ACC112 (cell line): Measurements from ENCODE around the gene WDR87.
A peak's percentile ranks its signal among the peaks of the same experiment; 100 is the strongest.
"Not testable (repeated sequence)": the region's sequence is repeated elsewhere in the genome, so short reads cannot be mapped to it uniquely, and the experiment has no call there.

Experiments
- H2AFZ ChIP-seq: fragments of 200-600 bp; sonication (generic); one replicate; pipeline ENCODE4 v1.6.0; 2017; ENCODE audit warnings: antibody characterized with exemption, low read length; ENCODE audit not compliant: unreplicated experiment
- H3K27ac ChIP-seq: fragments of 200-600 bp; sonication (generic); 2 replicates; pipeline ENCODE4 v1.5.1; 2014; ENCODE audit warnings: low read depth, mild to moderate bottlenecking, antibody characterized with exemption, low read length, moderate library complexity
- H3K27me3 ChIP-seq: fragments of 200-600 bp; sonication (generic); 2 replicates; pipeline ENCODE4 v1.6.1; 2014; ENCODE audit warnings: mild to moderate bottlenecking, antibody characterized with exemption, low read length, moderate library complexity, mixed read lengths; ENCODE audit not compliant: insufficient read depth
- H3K36me3 ChIP-seq: fragments of 200-600 bp; sonication (generic); 2 replicates; pipeline ENCODE4 v1.6.1; 2016; ENCODE audit warnings: mild to moderate bottlenecking, antibody characterized with exemption, low read length, moderate library complexity, mixed read lengths; ENCODE audit not compliant: insufficient read depth
- H3K4me1 ChIP-seq: fragments of 200-600 bp; sonication (generic); one replicate; pipeline ENCODE4 v1.6.1; 2016; ENCODE audit warnings: low read length, mixed read lengths; ENCODE audit not compliant: insufficient read depth, unreplicated experiment, control insufficient read depth
- H3K4me3 ChIP-seq: fragments of 200-600 bp; sonication (generic); 2 replicates; pipeline ENCODE4 v1.5.1; 2014; ENCODE audit warnings: mild to moderate bottlenecking, low read depth, low read length
- H3K79me2 ChIP-seq: fragments of 200-600 bp; sonication (generic); one replicate; pipeline ENCODE4 v1.6.0; 2016; ENCODE audit warnings: low read length; ENCODE audit not compliant: control insufficient read depth, unreplicated experiment, insufficient read depth

Gene WDR87

DNA sequence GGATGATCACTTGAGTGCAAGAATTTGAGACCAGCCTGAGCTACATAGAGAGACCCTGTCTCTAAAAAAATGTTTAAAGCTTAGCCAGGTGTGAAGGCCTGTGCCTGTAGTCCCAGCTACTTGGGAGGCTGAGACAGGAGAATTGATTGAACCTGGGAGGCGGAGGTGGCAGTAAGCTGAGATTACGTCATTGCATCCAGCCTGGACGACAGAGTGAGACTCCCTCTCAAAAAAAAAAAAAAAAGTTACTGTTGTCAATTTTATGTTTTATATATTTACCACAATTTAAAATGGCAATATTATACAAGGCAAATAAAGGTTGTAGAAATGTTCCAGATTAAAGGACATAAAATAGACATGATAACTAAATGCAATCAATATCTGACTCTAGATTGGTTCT lies 29.2 kb downstream of the WDR87 start:
- Histone ChIP-seq H2AFZ (no peak overlapping the region), H3K4me3 (no peak overlapping the region), H3K27ac (no peak overlapping the region), H3K79me2 (no peaks in the 10 kb centered on the region), H3K36me3 (no peaks in the 10 kb centered on the region), H3K27me3 (peaks cover 4% of the 10 kb centered on the region; the same call in 1 of the 2 replicates), H3K4me1 (no peaks in the 10 kb centered on the region)

DNA sequence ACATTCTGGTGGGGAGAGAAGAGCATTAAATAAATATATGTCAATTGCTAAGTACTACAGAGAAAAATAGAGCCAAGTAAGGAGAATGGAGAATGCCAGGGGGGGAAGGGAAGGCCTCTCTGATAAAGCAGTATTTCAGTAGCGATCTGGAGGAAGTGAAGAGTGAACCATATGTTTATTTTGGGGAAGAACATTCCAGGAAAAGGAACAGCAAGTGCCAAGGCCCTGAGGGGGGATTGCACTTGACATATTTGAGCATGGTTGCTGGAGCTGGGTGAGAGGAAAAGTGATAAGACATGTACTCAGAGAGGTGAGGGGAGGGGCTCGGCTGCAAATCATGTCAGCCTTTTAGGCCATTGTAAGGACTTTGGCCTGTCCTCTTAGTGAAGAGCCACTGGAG lies 30.4 kb downstream of the WDR87 start:
- no peak overlapping the region for H3K4me3 ChIP-seq
- no peaks in the 10 kb centered on the region for H3K36me3 ChIP-seq
- H3K79me2 ChIP-seq: no peaks in the 10 kb centered on the region
- H2AFZ ChIP-seq: no peak overlapping the region
- no peaks in the 10 kb centered on the region for H3K4me1 ChIP-seq
- no peak overlapping the region for H3K27ac ChIP-seq
- H3K27me3 ChIP-seq: peaks cover 4% of the 10 kb centered on the region; the same call in 1 of the 2 replicates

DNA sequence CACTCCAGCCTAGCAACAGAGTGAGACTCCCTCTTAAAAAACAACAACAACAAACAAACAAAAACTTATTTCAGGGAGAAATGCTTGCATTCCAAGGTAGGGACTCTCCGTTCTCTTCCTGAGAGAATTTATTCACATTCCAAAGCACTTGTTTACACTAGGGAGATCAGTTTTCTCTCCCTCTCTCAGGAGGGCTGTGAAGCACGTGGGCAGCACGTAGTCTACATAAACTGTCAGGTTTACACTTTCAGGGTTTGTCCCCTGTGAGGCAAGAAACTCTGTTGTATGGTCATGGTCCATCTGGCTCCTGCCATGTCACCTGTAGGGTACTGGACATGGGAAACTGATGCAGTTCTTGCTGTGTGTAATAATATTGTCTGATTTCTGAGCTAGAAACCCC lies 31.6 kb downstream of the WDR87 start:
- Histone ChIP-seq H3K4me1 (no peaks in the 10 kb centered on the region), H3K36me3 (no peaks in the 10 kb centered on the region), H3K27me3 (peaks cover 4% of the 10 kb centered on the region; the same call in 1 of the 2 replicates), H3K79me2 (no peaks in the 10 kb centered on the region), H2AFZ (no peak overlapping the region), H3K27ac (no peak overlapping the region), H3K4me3 (no peak overlapping the region)

DNA sequence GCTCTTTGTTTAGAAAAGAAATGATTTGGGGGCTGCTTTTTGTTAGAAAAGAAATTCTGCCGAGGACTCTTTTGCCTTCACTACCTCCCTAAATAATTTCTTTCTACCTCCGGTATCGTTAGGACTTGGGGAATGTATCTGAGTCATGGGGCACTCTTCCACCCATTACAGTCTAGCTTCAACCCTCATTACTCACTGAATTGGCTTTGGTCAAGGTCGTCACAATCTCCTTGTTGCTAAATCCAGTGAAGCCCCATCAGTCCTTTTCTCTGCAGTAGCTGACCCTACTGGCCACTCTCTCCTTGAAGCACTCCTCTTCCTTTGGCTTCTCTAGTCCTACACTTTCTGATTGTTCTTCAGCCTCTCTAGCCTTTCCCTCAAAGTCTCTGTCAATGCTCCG lies 34.0 kb downstream of the WDR87 start:
- no peaks in the 10 kb centered on the region for H3K36me3 ChIP-seq
- H2AFZ ChIP-seq: no peak overlapping the region
- no peaks in the 10 kb centered on the region for H3K4me1 ChIP-seq
- H3K27ac ChIP-seq: no peak overlapping the region
- H3K79me2 ChIP-seq: no peaks in the 10 kb centered on the region
- H3K4me3 ChIP-seq: no peak overlapping the region
- H3K27me3 ChIP-seq: peaks cover 4% of the 10 kb centered on the region; the same call in 1 of the 2 replicates

DNA sequence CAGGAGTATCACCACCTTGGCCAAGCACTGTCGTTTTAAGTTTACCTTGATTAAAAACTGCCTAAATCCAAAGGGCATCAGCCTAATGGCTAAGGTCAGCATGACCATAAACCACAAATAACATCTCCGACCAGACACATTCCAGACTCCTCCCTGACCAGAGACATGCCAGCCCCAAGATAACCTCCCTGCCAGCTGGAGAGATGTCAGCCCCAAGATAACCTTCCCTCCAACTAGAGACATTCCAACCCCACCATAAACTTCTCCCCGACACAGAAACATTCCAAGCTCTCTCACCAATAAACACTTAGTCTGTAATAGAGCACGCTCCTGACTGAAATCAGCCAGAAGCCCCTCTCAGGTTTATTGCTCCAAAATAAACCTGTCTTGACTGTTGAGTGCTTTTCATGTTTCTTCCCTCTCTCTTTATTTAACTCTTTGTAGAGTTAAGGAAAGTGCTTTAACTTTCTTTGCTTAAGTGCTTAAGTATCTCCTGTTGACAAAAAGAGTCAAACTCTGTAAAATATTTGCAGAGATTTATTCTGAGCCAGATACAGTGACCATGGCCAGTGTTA lies 36.5 kb downstream of the WDR87 start:
- Histone ChIP-seq H3K79me2 (no peaks in the 10 kb centered on the region), H3K27me3 (peaks cover 4% of the 10 kb centered on the region; the same call in 1 of the 2 replicates), H3K27ac (no peak overlapping the region), H2AFZ (no peak overlapping the region), H3K4me3 (no peak overlapping the region), H3K36me3 (no peaks in the 10 kb centered on the region), H3K4me1 (no peaks in the 10 kb centered on the region)

DNA sequence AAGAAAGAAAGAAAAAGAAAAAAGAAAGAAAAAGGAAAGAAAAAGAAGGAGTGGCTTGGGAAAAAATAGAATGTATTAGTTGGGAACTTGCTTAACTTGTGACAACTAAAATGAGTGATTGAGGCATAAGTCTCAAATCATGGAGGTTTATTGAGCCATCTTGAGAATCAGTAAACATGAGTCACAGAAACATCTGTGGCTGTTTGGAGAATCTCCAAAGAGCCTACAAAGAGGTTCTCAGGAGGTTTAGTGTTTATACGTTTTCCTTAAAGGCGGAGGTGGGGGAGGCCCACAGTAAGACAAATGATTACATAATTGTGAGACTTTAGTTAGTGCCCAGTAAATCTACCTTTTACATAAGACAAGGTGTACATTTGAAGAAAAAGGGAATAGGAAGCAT lies 38.6 kb downstream of the WDR87 start:
- H2AFZ ChIP-seq: no peak overlapping the region
- H3K27me3 ChIP-seq: no peaks in the 10 kb centered on the region; the same call in 1 of the 2 replicates
- H3K27ac ChIP-seq: no peak overlapping the region
- H3K79me2 ChIP-seq: no peaks in the 10 kb centered on the region
- H3K4me1 ChIP-seq: no peaks in the 10 kb centered on the region
- no peak overlapping the region for H3K4me3 ChIP-seq
- no peaks in the 10 kb centered on the region for H3K36me3 ChIP-seq

DNA sequence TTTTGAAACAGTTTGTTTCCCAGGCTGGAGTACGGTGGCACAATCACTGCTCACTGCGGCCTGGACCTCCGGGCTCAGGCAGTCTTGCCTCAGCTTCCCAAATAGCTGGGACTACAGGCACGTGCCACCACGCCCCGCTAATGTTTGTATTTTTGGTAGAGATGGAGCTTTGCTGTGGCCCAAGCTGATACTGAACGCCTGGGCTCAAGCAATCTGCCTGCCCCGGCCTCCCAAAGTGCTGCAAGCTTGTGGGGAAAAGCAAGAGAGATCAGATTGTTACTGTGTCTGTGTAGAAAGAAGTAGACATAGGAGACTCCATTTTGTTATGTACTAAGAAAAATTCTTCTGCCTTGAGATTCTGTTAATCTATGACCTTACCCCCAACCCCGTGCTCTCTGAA lies 40.5 kb downstream of the WDR87 start:
- not testable (repeated sequence) for H3K4me3 ChIP-seq, H3K79me2 ChIP-seq, H3K4me1 ChIP-seq, H3K27ac ChIP-seq, H3K36me3 ChIP-seq, H2AFZ ChIP-seq, H3K27me3 ChIP-seq

DNA sequence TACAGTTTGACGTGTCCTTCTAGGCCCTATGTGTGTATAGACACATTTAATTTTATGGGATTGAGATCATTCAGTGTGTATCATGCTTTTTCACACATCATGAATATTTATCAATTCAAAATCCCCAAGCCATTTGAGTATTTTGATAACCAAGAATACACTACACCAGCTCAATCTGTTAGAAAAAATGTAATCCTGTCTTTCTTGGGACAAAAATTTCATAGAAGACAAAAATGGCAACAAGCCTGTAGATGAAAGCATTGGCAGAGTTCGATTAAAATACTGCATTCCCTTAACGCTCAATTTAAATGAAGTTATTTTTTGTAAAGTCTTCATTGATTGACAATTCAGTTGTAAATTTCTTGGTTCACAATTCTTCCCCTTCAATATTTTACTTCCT lies 41.9 kb downstream of the WDR87 start:
- Histone ChIP-seq H3K79me2 (no peaks in the 10 kb centered on the region), H3K27me3 (no peaks in the 10 kb centered on the region), H3K4me3 (no peak overlapping the region), H3K4me1 (no peaks in the 10 kb centered on the region), H3K27ac (no peak overlapping the region), H2AFZ (no peak overlapping the region), H3K36me3 (no peaks in the 10 kb centered on the region)

DNA sequence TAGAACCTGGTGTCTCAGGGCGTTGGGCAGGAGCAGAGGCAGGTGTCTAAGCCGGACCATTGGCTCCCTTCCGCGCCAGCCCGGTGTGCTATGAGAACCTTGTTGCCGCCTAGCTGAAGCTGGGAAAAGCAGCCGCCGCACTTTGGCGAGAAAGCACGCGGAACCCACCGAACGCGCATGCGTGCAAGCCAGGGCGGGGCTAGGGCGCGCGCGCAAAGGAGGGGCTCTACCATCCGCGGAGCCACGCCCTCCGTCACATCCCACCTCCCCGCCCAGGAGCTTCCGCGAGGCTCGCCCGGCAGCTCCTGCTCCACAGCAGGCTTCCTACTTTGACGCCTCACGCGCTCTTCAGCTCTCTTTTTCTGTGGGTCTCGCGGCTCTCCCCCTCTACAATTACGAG lies 51.3 kb downstream of the WDR87 start:
- H3K27me3 ChIP-seq: peaks cover 8% of the 10 kb centered on the region; the same call in 1 of the 2 replicates
- H3K4me3 ChIP-seq: peak overlapping the region; percentile 29; the same call in 1 of the 2 replicates
- no peak overlapping the region for H2AFZ ChIP-seq
- no peaks in the 10 kb centered on the region for H3K36me3 ChIP-seq
- no peaks in the 10 kb centered on the region for H3K79me2 ChIP-seq
- no peak overlapping the region for H3K27ac ChIP-seq
- no peaks in the 10 kb centered on the region for H3K4me1 ChIP-seq

DNA sequence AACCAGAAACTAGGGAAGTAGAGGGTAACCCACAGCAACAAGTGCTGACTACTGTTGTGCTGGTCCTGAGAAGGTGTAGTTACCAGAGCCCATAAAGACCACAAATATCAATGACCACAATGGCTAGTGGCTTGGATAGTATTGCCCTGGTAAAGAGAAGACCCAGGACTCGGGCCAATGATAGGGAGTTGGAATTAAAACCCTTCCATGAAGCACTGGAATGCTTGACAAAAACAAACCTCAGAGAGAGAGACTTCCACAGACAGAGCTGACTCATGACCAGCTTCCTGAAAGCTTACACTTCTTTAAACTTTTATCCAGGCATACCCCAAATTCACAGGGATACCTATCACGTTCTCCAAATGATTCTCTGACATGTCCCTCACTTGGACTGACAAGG lies 60.5 kb downstream of the WDR87 start:
- H3K27ac ChIP-seq: no peak overlapping the region
- H3K4me1 ChIP-seq: no peaks in the 10 kb centered on the region
- H3K36me3 ChIP-seq: no peaks in the 10 kb centered on the region
- H3K27me3 ChIP-seq: no peaks in the 10 kb centered on the region
- no peak overlapping the region for H3K4me3 ChIP-seq
- H2AFZ ChIP-seq: no peak overlapping the region
- no peaks in the 10 kb centered on the region for H3K79me2 ChIP-seq
